Esophagus muscularis mucosa (tissue), 4 donors: ENCODE results near the gene COX7A2.

Source experiments
- EP300 ChIP-seq: sonication (generic); formaldehyde crosslinking; IDR thresholded peaks from one replicate; pipeline ENCODE4 v1.6.1; 2017; ENCODE audit warnings: antibody characterized with exemption
- POLR2A ChIP-seq: fragments of 450-650 bp; IDR thresholded peaks from one replicate; pipeline ENCODE4 v1.6.1; 2017; ENCODE audit warnings: antibody characterized with exemption, moderate library complexity, mild to moderate bottlenecking, low read depth
- POLR2AphosphoS5 ChIP-seq, 2 donors: sonication (generic); formaldehyde crosslinking; IDR thresholded peaks; one replicate each; pipeline ENCODE4 v1.6.1; 2017; ENCODE audit warnings: antibody characterized with exemption in 2 of 2
- TF ChIP-seq, protein P1 (sequence below), 3 experiments: fragments of 200-600 bp in 2 of 3; fragments of 450-650 bp in 1 of 3; sonication (generic) in 2 of 3; IDR thresholded peaks; one replicate each; pipeline ENCODE4 v1.5.1; 2017 to 2019; ENCODE audit warnings: antibody characterized with exemption in 3 of 3, mild to moderate bottlenecking in 2 of 3, moderate library complexity in 1 of 3

DNA sequence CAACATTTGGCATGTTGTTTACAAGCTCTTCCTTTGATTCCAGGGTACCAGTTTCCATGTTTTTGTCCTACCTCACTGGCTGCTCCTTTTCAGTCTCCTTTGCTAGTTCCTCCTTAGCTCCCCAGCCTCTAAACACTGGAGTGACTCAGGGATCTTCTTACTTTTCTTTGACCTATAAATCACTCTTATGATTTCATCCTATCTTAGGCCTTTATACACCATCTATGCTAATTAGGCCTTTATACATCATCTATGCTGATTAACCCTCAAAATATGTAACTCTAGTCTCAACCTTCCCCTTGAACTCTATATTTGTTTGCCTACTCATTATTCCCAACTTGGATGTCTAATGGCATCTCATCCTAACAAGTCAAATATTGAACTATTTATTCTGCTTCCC, 31.5 kb upstream of the COX7A2 start:
- TF ChIP-seq, protein P1, sequence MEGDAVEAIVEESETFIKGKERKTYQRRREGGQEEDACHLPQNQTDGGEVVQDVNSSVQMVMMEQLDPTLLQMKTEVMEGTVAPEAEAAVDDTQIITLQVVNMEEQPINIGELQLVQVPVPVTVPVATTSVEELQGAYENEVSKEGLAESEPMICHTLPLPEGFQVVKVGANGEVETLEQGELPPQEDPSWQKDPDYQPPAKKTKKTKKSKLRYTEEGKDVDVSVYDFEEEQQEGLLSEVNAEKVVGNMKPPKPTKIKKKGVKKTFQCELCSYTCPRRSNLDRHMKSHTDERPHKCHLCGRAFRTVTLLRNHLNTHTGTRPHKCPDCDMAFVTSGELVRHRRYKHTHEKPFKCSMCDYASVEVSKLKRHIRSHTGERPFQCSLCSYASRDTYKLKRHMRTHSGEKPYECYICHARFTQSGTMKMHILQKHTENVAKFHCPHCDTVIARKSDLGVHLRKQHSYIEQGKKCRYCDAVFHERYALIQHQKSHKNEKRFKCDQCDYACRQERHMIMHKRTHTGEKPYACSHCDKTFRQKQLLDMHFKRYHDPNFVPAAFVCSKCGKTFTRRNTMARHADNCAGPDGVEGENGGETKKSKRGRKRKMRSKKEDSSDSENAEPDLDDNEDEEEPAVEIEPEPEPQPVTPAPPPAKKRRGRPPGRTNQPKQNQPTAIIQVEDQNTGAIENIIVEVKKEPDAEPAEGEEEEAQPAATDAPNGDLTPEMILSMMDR (IDR thresholded peaks at IDR 0.05) = no peak
- TF ChIP-seq POLR2AphosphoS5 (IDR thresholded peaks at IDR 0.05) = no peak
- no peak for TF ChIP-seq EP300
- no peak for TF ChIP-seq POLR2A
